HepG2 (cell line): ENCODE measurements around the gene SFI1. TPM values are rescaled to one million over a fixed set of nuclear protein-coding genes. Genes with fewer than 3 reads are reported as not detected.

Experiments
- ATAC-seq: fragments of 200-7000 bp; cut with Tn5 transposase; 3 replicates; pipeline ENCODE4 v1.9.1; 2020; ENCODE audit warnings: mild to moderate bottlenecking, moderate library complexity
- BruUV-seq: library from RNA; stranded (reverse); fragments of 400-500 nt; replicated peaks from 2 replicates; lab custom pipeline; 2021; lab: Mats Ljungman, UMichigan
- CTCF ChIA-PET: fragments of 300-600 bp; formaldehyde crosslinking; extraction: SDS; loops from one replicate; lab custom pipeline; 2021; ENCODE audit warnings: low total read pairs, inconsistent platforms, low intra/inter-chr PET ratio; lab: Yijun Ruan, JAX
- POLR2A ChIA-PET: fragments of 350-600 bp; sonication (Branson Sonifier 250); formaldehyde crosslinking; loops from one replicate; lab custom pipeline; 2020; ENCODE audit warnings: antibody characterized with exemption, inconsistent platforms; lab: Yijun Ruan, JAX
- DNase-seq: peaks from one replicate; pipeline ENCODE4 v3.0.0-alpha.2; 2015; ENCODE audit warnings: low spot score
- FAIRE-seq: peaks from 3 replicates; lab custom pipeline; 2011; peaks lifted over from hg19 to GRCh38; lab: Jason Lieb, UNC
- H2AFZ ChIP-seq: one replicate; pipeline ENCODE4 v1.6.1; 2011; ENCODE audit warnings: low read length, inconsistent platforms
- H3K27ac ChIP-seq: fragments of 300-600 bp; 3 replicates; pipeline ENCODE4 v1.8.0; 2011; ENCODE audit warnings: mixed run types, mild to moderate bottlenecking, mixed read lengths, low read length, inconsistent platforms; ENCODE audit not compliant: insufficient read depth; ENCODE audit errors: extremely low read length
- H3K27me3 ChIP-seq, 2 experiments: fragments of 200-600 bp in 1 of 2; 2 replicates in 1 of 2; 3 replicates in 1 of 2; pipeline versions ENCODE4 v1.6.0 to v1.8.0; 2011; ENCODE audit warnings: low read length in 2 of 2, mild to moderate bottlenecking in 2 of 2, moderate library complexity in 2 of 2, inconsistent platforms in 1 of 2; ENCODE audit not compliant: insufficient read depth in 2 of 2, control insufficient read depth in 1 of 2
- H3K36me3 ChIP-seq, 2 experiments: fragments of 200-600 bp in 1 of 2; replicated peaks in 1 of 2; 2 replicates in 1 of 2; 3 replicates in 1 of 2; pipeline versions ENCODE4 v1.5.1 to v1.8.0; 2011; ENCODE audit warnings: low read length in 2 of 2, inconsistent platforms in 1 of 2; ENCODE audit not compliant: insufficient read depth in 2 of 2, control insufficient read depth in 1 of 2
- H3K4me1 ChIP-seq: 2 replicates; pipeline ENCODE4 v1.5.1; 2012; ENCODE audit warnings: low read length, inconsistent platforms; ENCODE audit not compliant: insufficient read depth
- H3K4me2 ChIP-seq: 2 replicates; pipeline ENCODE4 v1.6.0; 2011; ENCODE audit warnings: low read depth, low read length, inconsistent platforms
- H3K4me3 ChIP-seq, 3 experiments: fragments of 200-600 bp in 1 of 3; sonication (generic), shearing (Covaris generic) in 1 of 3; replicated peaks in 1 of 3; 2 replicates each; pipeline ENCODE4 v1.5.1; 2011 to 2016; ENCODE audit warnings: low read length in 3 of 3, inconsistent platforms in 2 of 3, low read depth in 2 of 3, mild to moderate bottlenecking in 2 of 3, control low read depth in 1 of 3, mixed read lengths in 1 of 3; ENCODE audit not compliant: insufficient read depth in 1 of 3
- H3K79me2 ChIP-seq: one replicate; pipeline ENCODE4 v1.6.1; 2011; ENCODE audit warnings: low read length, inconsistent platforms; ENCODE audit not compliant: insufficient read depth
- H3K9ac ChIP-seq: 2 replicates; pipeline ENCODE4 v1.6.0; 2011; ENCODE audit warnings: mild to moderate bottlenecking, low read depth, low read length, inconsistent platforms; ENCODE audit not compliant: insufficient read depth
- H3K9me3 ChIP-seq: 2 replicates; pipeline ENCODE4 v1.5.1; 2012; ENCODE audit warnings: mild to moderate bottlenecking, low read length
- H4K20me1 ChIP-seq: 2 replicates; pipeline ENCODE4 v1.6.0; 2011; ENCODE audit warnings: inconsistent platforms, mild to moderate bottlenecking, low read length, moderate library complexity; ENCODE audit not compliant: insufficient read depth
- FOXO1 ChIP-seq: sonication (generic); formaldehyde crosslinking; IDR thresholded peaks from 2 replicates; pipeline ENCODE4 v1.4.0; 2020; ENCODE audit warnings: missing genetic modification reagents
- GATAD2A ChIP-seq: IDR thresholded peaks from 2 replicates; pipeline ENCODE4 v1.6.1; 2016
- IRF2 ChIP-seq: IDR thresholded peaks from 2 replicates; pipeline ENCODE4 v1.6.1; 2018; ENCODE audit warnings: missing genetic modification reagents, missing compliant biosample characterization
- ISL2 ChIP-seq: sonication (generic); formaldehyde crosslinking; IDR thresholded peaks from 2 replicates; pipeline ENCODE4 v1.5.0; 2020; ENCODE audit warnings: missing genetic modification reagents
- MIER3 ChIP-seq: IDR thresholded peaks from 2 replicates; pipeline ENCODE4 v1.6.1; 2016; ENCODE audit warnings: missing compliant biosample characterization, borderline replicate concordance
- MIXL1 ChIP-seq: IDR thresholded peaks from 2 replicates; pipeline ENCODE4 v1.6.1; 2016
- MYC ChIP-seq: sonication (generic); formaldehyde crosslinking; IDR thresholded peaks from 2 replicates; pipeline ENCODE4 v1.9.0; 2021; ENCODE audit warnings: missing genetic modification reagents, borderline replicate concordance
- PPARG ChIP-seq: conservative IDR thresholded peaks from 2 replicates; pipeline ENCODE4 v1.6.1; 2016; ENCODE audit warnings: missing biosample characterization, missing genetic modification reagents
- RCOR2 ChIP-seq: IDR thresholded peaks from 2 replicates; pipeline ENCODE4 v1.6.1; 2016; ENCODE audit warnings: missing biosample characterization, missing genetic modification reagents
- WGBS: methylation state at CpG from one replicate; pipeline ENCODE4 v1.1.6; 2017; ENCODE audit warnings: low lambda C conversion rate; 5-methylcytosine and 5-hydroxymethylcytosine counted together
- in situ Hi-C: cut with HindIII; loops from 2 replicates; pipeline ENCODE4 v1.10.0; 2017; ENCODE audit warnings: low pct_unique_long_range_greater_than_20kb; ENCODE audit not compliant: extremely low pct_ligation_motif_present
- intact Hi-C: fragments of 100-400 bp; cut with micrococcal nuclease; formaldehyde crosslinking; loops from one replicate; pipeline ENCODE4 v1.10.0; 2022; ENCODE audit not compliant: unreplicated experiment
- polyA plus RNA-seq, 8 experiments: library from polyadenylated mRNA; depleted of rRNA in 3 of 8; stranded (reverse) in 7 of 8; unstranded in 1 of 8; fragments of >200 nt; fragmentation: Illumina TruSeq in 4 of 8; extraction: Trizol in 4 of 8; gene quantifications; 2 replicates each; pipeline versions ENCODE4 v1.2.1 to v1.2.3, GENCODE V29; 2011 to 2016; ENCODE audit warnings: low read depth in 4 of 8, missing spikeins in 1 of 8, mixed read lengths in 1 of 8; ENCODE audit not compliant: insufficient read depth in 1 of 8
- total RNA-seq, 5 experiments: library from RNA; depleted of rRNA; stranded (reverse); fragments of >200 nt; fragmentation: Illumina TruSeq; extraction: Trizol; gene quantifications; 2 replicates each; pipeline ENCODE4 v1.2.3, GENCODE V29; 2016; ENCODE audit warnings: low read depth in 1 of 5
- TF ChIP-seq, protein P1 (sequence below): sonication (generic); formaldehyde crosslinking; IDR thresholded peaks from 2 replicates; pipeline ENCODE4 v1.4.0; 2020; ENCODE audit warnings: missing genetic modification reagents, borderline replicate concordance
- TF ChIP-seq, protein P2 (sequence below): IDR thresholded peaks from 2 replicates; pipeline ENCODE4 v1.6.1; 2016; ENCODE audit warnings: missing compliant biosample characterization, missing genetic modification reagents, borderline replicate concordance
- TF ChIP-seq, protein P3 (sequence below): sonication (generic); formaldehyde crosslinking; IDR thresholded peaks from 2 replicates; pipeline ENCODE4 v1.4.0; 2020; ENCODE audit warnings: missing genetic modification reagents, low read depth, mild to moderate bottlenecking, borderline replicate concordance
- TF ChIP-seq, protein P4 (sequence below): sonication (generic); formaldehyde crosslinking; IDR thresholded peaks from 2 replicates; pipeline ENCODE4 v1.5.0; 2020; ENCODE audit warnings: mild to moderate bottlenecking, low read depth, missing genetic modification reagents, borderline replicate concordance

The SFI1 gene
- total and polyA plus RNA-seq, 2 of the 13 experiments (the other 11 are each of a cell fraction or from before 2014, with no cell fraction given): 20.5 to 40.1 TPM

DNA sequence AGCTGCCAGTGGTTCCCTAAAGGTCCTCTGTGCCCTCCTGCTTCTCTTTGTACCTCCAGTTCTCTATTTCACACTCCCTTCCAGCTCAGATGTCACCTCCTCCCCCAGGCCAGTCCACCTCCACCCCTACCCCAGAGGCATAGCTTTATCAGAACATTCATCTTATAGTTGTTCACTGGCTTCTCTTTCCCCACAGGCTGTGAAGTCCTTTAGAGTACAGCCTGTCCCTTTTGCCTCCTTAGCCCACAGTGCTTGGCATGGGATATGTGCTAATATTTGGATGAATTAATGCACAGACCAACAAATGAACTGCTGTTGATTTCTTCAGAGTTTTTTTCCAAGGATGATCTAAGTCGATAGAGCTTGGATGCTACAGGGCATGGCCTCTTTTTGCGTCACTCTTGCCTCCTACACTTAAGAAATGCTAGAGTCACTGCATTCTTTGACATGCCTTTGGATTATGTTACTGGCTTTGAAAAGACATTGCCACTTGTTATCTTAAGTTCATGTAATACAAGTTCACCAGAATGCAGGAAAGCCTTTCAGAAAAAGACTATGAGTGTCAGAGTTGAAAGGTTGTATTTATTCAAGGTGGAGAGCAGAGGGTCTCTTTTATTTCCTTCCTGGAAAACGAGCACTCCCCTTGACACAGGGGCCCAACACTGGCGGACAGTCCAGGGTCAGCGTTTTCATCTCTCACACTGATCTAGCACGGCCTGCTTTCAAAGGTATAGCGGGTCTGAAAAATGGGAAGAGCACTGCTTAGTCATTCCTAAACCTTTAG lies 90.0 kb downstream of the SFI1 start (continued):
- TF ChIP-seq, protein P1, sequence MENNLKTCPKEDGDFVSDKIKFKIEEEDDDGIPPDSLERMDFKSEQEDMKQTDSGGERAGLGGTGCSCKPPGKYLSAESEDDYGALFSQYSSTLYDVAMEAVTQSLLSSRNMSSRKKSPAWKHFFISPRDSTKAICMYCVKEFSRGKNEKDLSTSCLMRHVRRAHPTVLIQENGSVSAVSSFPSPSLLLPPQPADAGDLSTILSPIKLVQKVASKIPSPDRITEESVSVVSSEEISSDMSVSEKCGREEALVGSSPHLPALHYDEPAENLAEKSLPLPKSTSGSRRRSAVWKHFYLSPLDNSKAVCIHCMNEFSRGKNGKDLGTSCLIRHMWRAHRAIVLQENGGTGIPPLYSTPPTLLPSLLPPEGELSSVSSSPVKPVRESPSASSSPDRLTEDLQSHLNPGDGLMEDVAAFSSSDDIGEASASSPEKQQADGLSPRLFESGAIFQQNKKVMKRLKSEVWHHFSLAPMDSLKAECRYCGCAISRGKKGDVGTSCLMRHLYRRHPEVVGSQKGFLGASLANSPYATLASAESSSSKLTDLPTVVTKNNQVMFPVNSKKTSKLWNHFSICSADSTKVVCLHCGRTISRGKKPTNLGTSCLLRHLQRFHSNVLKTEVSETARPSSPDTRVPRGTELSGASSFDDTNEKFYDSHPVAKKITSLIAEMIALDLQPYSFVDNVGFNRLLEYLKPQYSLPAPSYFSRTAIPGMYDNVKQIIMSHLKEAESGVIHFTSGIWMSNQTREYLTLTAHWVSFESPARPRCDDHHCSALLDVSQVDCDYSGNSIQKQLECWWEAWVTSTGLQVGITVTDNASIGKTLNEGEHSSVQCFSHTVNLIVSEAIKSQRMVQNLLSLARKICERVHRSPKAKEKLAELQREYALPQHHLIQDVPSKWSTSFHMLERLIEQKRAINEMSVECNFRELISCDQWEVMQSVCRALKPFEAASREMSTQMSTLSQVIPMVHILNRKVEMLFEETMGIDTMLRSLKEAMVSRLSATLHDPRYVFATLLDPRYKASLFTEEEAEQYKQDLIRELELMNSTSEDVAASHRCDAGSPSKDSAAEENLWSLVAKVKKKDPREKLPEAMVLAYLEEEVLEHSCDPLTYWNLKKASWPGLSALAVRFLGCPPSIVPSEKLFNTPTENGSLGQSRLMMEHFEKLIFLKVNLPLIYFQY (CRISPR knock-in tag): no peak; the same call in 1 of the 2 replicates

DNA sequence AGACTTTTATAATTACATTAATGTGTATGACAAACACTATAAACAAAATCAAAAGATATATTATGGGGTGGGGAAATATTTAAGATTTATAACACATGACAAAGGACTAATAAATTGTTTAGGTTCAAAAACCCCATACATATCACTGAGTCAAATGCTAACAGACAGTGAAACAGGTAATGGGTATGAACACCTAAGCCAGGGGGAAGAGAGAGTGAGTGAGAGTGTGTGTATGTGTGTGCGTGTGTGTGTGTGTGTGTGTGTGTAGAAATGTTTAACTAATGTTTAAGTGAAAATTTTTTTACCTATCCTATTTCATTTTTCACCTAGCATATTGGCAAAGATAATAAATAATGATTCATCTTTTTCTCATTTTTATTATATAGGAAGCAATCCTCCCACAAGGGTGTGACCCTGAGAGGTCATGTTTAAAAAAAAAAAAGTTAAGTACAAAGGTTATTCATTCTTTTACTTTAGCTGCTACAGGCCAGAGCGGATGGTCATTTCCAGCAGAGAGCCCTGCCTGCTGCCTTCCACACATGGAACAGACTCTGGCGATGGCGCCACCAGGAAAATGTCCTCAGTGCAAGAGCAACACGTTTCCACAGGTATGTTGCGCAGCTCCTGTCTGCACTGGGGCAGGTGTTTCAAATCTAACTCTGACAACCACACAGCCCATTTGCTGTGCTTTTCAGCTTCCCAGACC lies 92.8 kb downstream of the SFI1 start:
- Histone ChIP-seq H3K4me2 (peak overlapping the region; percentile 93), H3K27me3 (no peaks in the 10 kb centered on the region), H3K4me1 (peaks cover 56% of the 10 kb centered on the region), H3K36me3 (no peaks in the 10 kb centered on the region), H3K79me2 (no peaks in the 10 kb centered on the region), H3K9ac (peak overlapping the region; percentile 73), H4K20me1 (no peaks in the 10 kb centered on the region), H3K27ac (peak overlapping the region; percentile 92), H2AFZ (no peak overlapping the region), H3K4me3 (peak overlapping the region; percentile 30 to 62 (median 41); a peak in 5 of 6 replicates), H3K9me3 (0 out of 2 replicates have a peak, but pooled peaks cover 5% of the 10 kb centered on the region)
- peak; percentile 76 for ATAC-seq
- intact Hi-C loops (no loop called here), in situ Hi-C loops (no loop called here)
- 21% methylated on average over 6 of the region's 6 CpGs for WGBS
- ChIA-PET CTCF (no interaction called here), POLR2A (interaction anchor here (0.5 to 1.4 kb wide), 8 partner anchors 9 to 73 kb away, joined by 3 to 5 read pairs (median 4); partner anchors contain the start of gene PISD)
- no peak for FAIRE-seq
- DNase-seq: peak; percentile 69
- no TSS peak for BruUV-seq
- TF ChIP-seq, protein P2, sequence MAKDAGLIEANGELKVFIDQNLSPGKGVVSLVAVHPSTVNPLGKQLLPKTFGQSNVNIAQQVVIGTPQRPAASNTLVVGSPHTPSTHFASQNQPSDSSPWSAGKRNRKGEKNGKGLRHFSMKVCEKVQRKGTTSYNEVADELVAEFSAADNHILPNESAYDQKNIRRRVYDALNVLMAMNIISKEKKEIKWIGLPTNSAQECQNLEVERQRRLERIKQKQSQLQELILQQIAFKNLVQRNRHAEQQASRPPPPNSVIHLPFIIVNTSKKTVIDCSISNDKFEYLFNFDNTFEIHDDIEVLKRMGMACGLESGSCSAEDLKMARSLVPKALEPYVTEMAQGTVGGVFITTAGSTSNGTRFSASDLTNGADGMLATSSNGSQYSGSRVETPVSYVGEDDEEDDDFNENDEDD (CRISPR knock-in tag): peak; percentile 55; the same call in 1 of the 2 replicates
- TF ChIP-seq FOXO1 (CRISPR knock-in tag) (peak; percentile 63), PPARG (CRISPR knock-in tag) (peak; percentile 63; the same call in 1 of the 2 replicates), RCOR2 (CRISPR knock-in tag) (peak; percentile 68; the same call in 1 of the 2 replicates), MYC (CRISPR knock-in tag) (peak; percentile 51; the same call in 1 of the 2 replicates), MIER3 (CRISPR knock-in tag) (0 out of 2 replicates have a peak, but pooled peaks have one; percentile 25), IRF2 (peak; percentile 74), ISL2 (CRISPR knock-in tag) (0 out of 2 replicates have a peak, but pooled peaks have one; percentile 35), GATAD2A (CRISPR knock-in tag) (peak; percentile 81), MIXL1 (0 out of 2 replicates have a peak, but pooled peaks have one; percentile 67)
- TF ChIP-seq, protein P3, sequence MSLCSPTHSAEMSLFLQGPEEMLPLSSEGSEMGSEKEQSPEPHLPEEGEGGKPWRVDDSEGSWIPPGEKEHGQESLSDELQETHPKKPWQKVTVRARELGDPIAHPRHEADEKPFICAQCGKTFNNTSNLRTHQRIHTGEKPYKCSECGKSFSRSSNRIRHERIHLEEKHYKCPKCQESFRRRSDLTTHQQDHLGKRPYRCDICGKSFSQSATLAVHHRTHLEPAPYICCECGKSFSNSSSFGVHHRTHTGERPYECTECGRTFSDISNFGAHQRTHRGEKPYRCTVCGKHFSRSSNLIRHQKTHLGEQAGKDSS (CRISPR knock-in tag): no peak
- TF ChIP-seq, protein P4, sequence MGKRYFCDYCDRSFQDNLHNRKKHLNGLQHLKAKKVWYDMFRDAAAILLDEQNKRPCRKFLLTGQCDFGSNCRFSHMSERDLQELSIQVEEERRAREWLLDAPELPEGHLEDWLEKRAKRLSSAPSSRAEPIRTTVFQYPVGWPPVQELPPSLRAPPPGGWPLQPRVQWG: no peak
